H9 (cell line): ENCODE measurements around the gene MCRIP2. TPM values are rescaled to one million over a fixed set of nuclear protein-coding genes. Genes with fewer than 3 reads are reported as not detected.

Experiments
- DNase-seq: peaks from one replicate; pipeline ENCODE4 v3.0.0-alpha.2; 2017
- H2AFZ ChIP-seq: one replicate; pipeline ENCODE4 v1.6.1; 2013; ENCODE audit warnings: mild to moderate bottlenecking, low read length, control low read depth, moderate library complexity
- H2AK5ac ChIP-seq: 2 replicates; pipeline ENCODE4 v1.6.1; 2013; ENCODE audit warnings: low read length, control low read depth, mixed read lengths; ENCODE audit not compliant: insufficient read length
- H2BK120ac ChIP-seq: one replicate; pipeline ENCODE4 v1.6.1; 2013; ENCODE audit warnings: low read depth, mild to moderate bottlenecking, low read length, control low read depth, inconsistent platforms; ENCODE audit not compliant: poor library complexity, severe bottlenecking
- H2BK12ac ChIP-seq: 2 replicates; pipeline ENCODE4 v1.6.1; 2013; ENCODE audit warnings: low read length, control low read depth, mixed read lengths, low read depth; ENCODE audit not compliant: insufficient read length
- H2BK15ac ChIP-seq: 2 replicates; pipeline ENCODE4 v1.6.1; 2013; ENCODE audit warnings: low read depth, low read length, control low read depth
- H2BK20ac ChIP-seq: one replicate; pipeline ENCODE4 v1.6.1; 2013; ENCODE audit warnings: low read depth, mild to moderate bottlenecking, low read length, control low read depth, inconsistent platforms; ENCODE audit not compliant: poor library complexity, severe bottlenecking
- H2BK5ac ChIP-seq: 2 replicates; pipeline ENCODE4 v1.6.1; 2013; ENCODE audit warnings: low read length, control low read depth, mixed read lengths; ENCODE audit not compliant: insufficient read length
- H3K14ac ChIP-seq: 2 replicates; pipeline ENCODE4 v1.6.1; 2013; ENCODE audit warnings: low read length, control low read depth; ENCODE audit not compliant: insufficient read depth
- H3K18ac ChIP-seq: 2 replicates; pipeline ENCODE4 v1.6.1; 2013; ENCODE audit warnings: low read depth, mild to moderate bottlenecking, mixed read lengths, low read length, control low read depth; ENCODE audit not compliant: insufficient read length
- H3K23ac ChIP-seq: 2 replicates; pipeline ENCODE4 v1.6.1; 2013; ENCODE audit warnings: low read length, control low read depth, mixed read lengths, low read depth; ENCODE audit not compliant: insufficient read length
- H3K23me2 ChIP-seq: 2 replicates; pipeline ENCODE4 v1.6.1; 2013; ENCODE audit warnings: low read depth, mild to moderate bottlenecking, mixed read lengths, low read length, control low read depth; ENCODE audit not compliant: insufficient read length, poor library complexity, severe bottlenecking
- H3K27ac ChIP-seq: 2 replicates; pipeline ENCODE4 v1.5.1; 2013; ENCODE audit warnings: low read length, control low read depth, mixed read lengths, low read depth; ENCODE audit not compliant: insufficient read length
- H3K27me3 ChIP-seq: 2 replicates; pipeline ENCODE4 v1.6.1; 2013; ENCODE audit warnings: low read length, control low read depth, inconsistent platforms; ENCODE audit not compliant: insufficient read depth
- H3K4ac ChIP-seq: 2 replicates; pipeline ENCODE4 v1.6.1; 2013; ENCODE audit warnings: low read depth, mild to moderate bottlenecking, control low read depth, inconsistent platforms, low read length, moderate library complexity
- H3K4me1 ChIP-seq: 2 replicates; pipeline ENCODE4 v1.6.1; 2013; ENCODE audit warnings: low read length, control low read depth, inconsistent platforms; ENCODE audit not compliant: insufficient read depth
- H3K4me2 ChIP-seq: 2 replicates; pipeline ENCODE4 v1.6.1; 2013; ENCODE audit warnings: low read length, control low read depth, mixed read lengths; ENCODE audit not compliant: insufficient read length, insufficient read depth
- H3K56ac ChIP-seq: 2 replicates; pipeline ENCODE4 v1.6.1; 2013; ENCODE audit warnings: low read depth, mild to moderate bottlenecking, mixed read lengths, low read length, control low read depth; ENCODE audit not compliant: insufficient read length
- H3K79me1 ChIP-seq: 2 replicates; pipeline ENCODE4 v1.6.1; 2013; ENCODE audit warnings: low read depth, mild to moderate bottlenecking, moderate library complexity, low read length, control low read depth, inconsistent platforms; ENCODE audit not compliant: insufficient read depth, poor library complexity, severe bottlenecking
- H3K79me2 ChIP-seq: 2 replicates; pipeline ENCODE4 v1.6.1; 2013; ENCODE audit warnings: low read length, control low read depth, inconsistent platforms; ENCODE audit not compliant: insufficient read depth
- H3K9ac ChIP-seq: 2 replicates; pipeline ENCODE4 v1.6.1; 2013; ENCODE audit warnings: low read length, control low read depth, mixed read lengths; ENCODE audit not compliant: insufficient read length; ENCODE audit errors: extremely low read depth
- H3K9me3 ChIP-seq: one replicate; pipeline ENCODE4 v1.6.1; 2013; ENCODE audit warnings: low read depth, low read length, inconsistent platforms; ENCODE audit not compliant: control insufficient read depth
- H3T11ph ChIP-seq: one replicate; pipeline ENCODE4 v1.6.1; 2013; ENCODE audit warnings: mild to moderate bottlenecking, low read length, control low read depth, inconsistent platforms
- H4K20me1 ChIP-seq: one replicate; pipeline ENCODE4 v1.6.1; 2013; ENCODE audit not compliant: control insufficient read depth, insufficient read length, insufficient read depth
- H4K5ac ChIP-seq: 2 replicates; pipeline ENCODE4 v1.6.1; 2013; ENCODE audit warnings: low read depth, mild to moderate bottlenecking, mixed read lengths, low read length, control low read depth; ENCODE audit not compliant: insufficient read length
- H4K8ac ChIP-seq: replicated peaks from 2 replicates; pipeline ENCODE4 v1.6.1; 2013; ENCODE audit warnings: low read length, control low read depth, mixed read lengths, low read depth; ENCODE audit not compliant: insufficient read length
- H4K91ac ChIP-seq: 2 replicates; pipeline ENCODE4 v1.6.1; 2013; ENCODE audit warnings: low read depth, mild to moderate bottlenecking, moderate library complexity, mixed read lengths, low read length, control low read depth; ENCODE audit not compliant: insufficient read length
- H3K27ac Mint-ChIP-seq, 3 experiments: 2 replicates in 2 of 3; 3 replicates in 1 of 3; pipeline ENCODE4 v1.8.0; 2020 to 2021; ENCODE audit warnings: mixed read lengths in 3 of 3, mild to moderate bottlenecking in 1 of 3, moderate library complexity in 1 of 3
- H3K27me3 Mint-ChIP-seq: 2 replicates; pipeline ENCODE4 v1.8.0; 2021; ENCODE audit warnings: low read depth, mild to moderate bottlenecking, moderate library complexity, mixed read lengths
- H3K36me3 Mint-ChIP-seq, 3 experiments: 2 replicates in 2 of 3; 3 replicates in 1 of 3; pipeline ENCODE4 v1.8.0; 2020 to 2021; ENCODE audit warnings: low read depth in 3 of 3, mixed read lengths in 3 of 3; ENCODE audit not compliant: insufficient read depth in 1 of 3
- H3K4me1 Mint-ChIP-seq, 2 experiments: 2 replicates each; pipeline ENCODE4 v1.8.0; 2020; ENCODE audit warnings: mixed read lengths in 2 of 2
- H3K4me3 Mint-ChIP-seq, 2 experiments: 2 replicates in 1 of 2; 3 replicates in 1 of 2; pipeline ENCODE4 v1.8.0; 2020 to 2021; ENCODE audit warnings: mild to moderate bottlenecking in 2 of 2, mixed read lengths in 2 of 2, moderate library complexity in 1 of 2
- H3K9me3 Mint-ChIP-seq, 2 experiments: 2 replicates in 1 of 2; 3 replicates in 1 of 2; pipeline ENCODE4 v1.8.0; 2020; ENCODE audit warnings: mild to moderate bottlenecking in 2 of 2, mixed read lengths in 2 of 2, moderate library complexity in 1 of 2
- WGBS: extraction: QIAGEN DNeasy Blood & Tissue Kit; methylation state at CpG from one replicate; pipeline ENCODE4 v1.1.7; 2013; ENCODE audit warnings: missing lambda C conversion rate, low lambda C conversion rate, mixed read lengths; ENCODE audit not compliant: insufficient read length; ENCODE audit errors: extremely low coverage; 5-methylcytosine and 5-hydroxymethylcytosine counted together
- total RNA-seq: library from RNA; stranded (reverse); gene quantifications from 2 replicates; pipeline ENCODE4 v1.2.1, GENCODE V29; 2021
- TF ChIP-seq, protein P1 (sequence below): fragments of 200-600 bp; sonication (generic); conservative IDR thresholded peaks from 3 replicates; pipeline ENCODE4 v1.8.0; 2021; ENCODE audit warnings: antibody characterized with exemption, mild to moderate bottlenecking

MCRIP2 gene
- total RNA-seq, 1 experiment from 2014 or later: 52.5 TPM

DNA sequence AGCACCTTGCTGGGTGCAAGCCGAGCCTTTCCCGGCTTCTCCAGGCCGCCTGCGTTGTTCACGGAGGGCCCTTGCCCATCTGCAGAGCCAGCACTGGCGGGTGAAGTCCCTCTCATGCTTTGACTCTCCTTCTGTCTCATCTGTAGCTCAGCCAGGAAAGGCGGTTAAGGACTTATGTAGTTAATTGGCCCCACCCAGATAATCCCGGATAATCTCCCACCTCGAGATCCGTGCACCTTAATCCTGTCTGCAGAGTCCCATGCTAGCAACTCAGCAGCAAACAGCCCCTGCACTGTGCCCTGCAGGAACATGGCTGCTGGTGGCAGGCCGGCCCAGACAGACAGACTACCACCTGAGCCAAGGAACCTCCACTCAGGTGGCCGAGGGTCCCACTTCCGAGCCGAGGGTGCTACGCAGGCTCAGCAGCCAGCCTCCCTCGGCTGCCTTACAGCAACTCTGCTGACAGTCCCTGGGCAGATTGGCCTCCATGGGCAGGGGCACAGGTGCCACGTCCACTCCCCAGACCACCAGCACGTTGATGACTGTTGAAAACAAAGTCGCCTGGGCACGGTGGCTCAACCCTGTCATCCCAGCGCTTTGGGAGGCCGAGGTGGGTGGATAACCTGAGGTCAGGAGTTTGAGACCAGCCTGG, 34.8 kb upstream of the MCRIP2 start:
- TF ChIP-seq, protein P1, sequence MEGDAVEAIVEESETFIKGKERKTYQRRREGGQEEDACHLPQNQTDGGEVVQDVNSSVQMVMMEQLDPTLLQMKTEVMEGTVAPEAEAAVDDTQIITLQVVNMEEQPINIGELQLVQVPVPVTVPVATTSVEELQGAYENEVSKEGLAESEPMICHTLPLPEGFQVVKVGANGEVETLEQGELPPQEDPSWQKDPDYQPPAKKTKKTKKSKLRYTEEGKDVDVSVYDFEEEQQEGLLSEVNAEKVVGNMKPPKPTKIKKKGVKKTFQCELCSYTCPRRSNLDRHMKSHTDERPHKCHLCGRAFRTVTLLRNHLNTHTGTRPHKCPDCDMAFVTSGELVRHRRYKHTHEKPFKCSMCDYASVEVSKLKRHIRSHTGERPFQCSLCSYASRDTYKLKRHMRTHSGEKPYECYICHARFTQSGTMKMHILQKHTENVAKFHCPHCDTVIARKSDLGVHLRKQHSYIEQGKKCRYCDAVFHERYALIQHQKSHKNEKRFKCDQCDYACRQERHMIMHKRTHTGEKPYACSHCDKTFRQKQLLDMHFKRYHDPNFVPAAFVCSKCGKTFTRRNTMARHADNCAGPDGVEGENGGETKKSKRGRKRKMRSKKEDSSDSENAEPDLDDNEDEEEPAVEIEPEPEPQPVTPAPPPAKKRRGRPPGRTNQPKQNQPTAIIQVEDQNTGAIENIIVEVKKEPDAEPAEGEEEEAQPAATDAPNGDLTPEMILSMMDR: no peak
- no CpG with 5 or more reads among the region's 22 CpGs for WGBS
- no peak overlapping the region for H3K27ac ChIP-seq
- peaks cover 2% of the 10 kb centered on the region for H3K79me1 ChIP-seq
- H4K91ac ChIP-seq: no peak overlapping the region
- H3K18ac ChIP-seq: no peak overlapping the region
- no peak overlapping the region for H3K4ac ChIP-seq
- H3K23me2 ChIP-seq: no peaks in the 10 kb centered on the region
- H3K4me1 ChIP-seq: no peaks in the 10 kb centered on the region
- no peak overlapping the region for H3K4me3 Mint-ChIP-seq
- no peak overlapping the region for H3K56ac ChIP-seq
- H4K5ac ChIP-seq: no peak overlapping the region
- H3K27me3 ChIP-seq: no peaks in the 10 kb centered on the region
- no peak overlapping the region for H3K23ac ChIP-seq
- H3K27ac Mint-ChIP-seq: peak overlapping the region in 1 of 3 experiments; percentile 47; a peak in 1 of 7 replicates
- H2AK5ac ChIP-seq: no peak overlapping the region
- peaks cover 12 to 18% (median 13%) of the 10 kb centered on the region in 3 experiments for H3K36me3 Mint-ChIP-seq
- H4K20me1 ChIP-seq: no peaks in the 10 kb centered on the region
- DNase-seq: no peak
- H3K9me3 ChIP-seq: no peaks in the 10 kb centered on the region
- H3K79me2 ChIP-seq: no peaks in the 10 kb centered on the region
- no peak overlapping the region for H2AFZ ChIP-seq
- no peak overlapping the region for H2BK20ac ChIP-seq
- H3K4me1 Mint-ChIP-seq: peaks cover 11 to 13% of the 10 kb centered on the region in 2 experiments
- H2BK15ac ChIP-seq: 0 out of 2 replicates have a peak overlapping the region, but pooled peaks have one; percentile 29
- H2BK12ac ChIP-seq: no peak overlapping the region
- H3K4me2 ChIP-seq: no peak overlapping the region
- H3K27me3 Mint-ChIP-seq: peaks cover 12% of the 10 kb centered on the region
- peaks cover 16 to 18% of the 10 kb centered on the region in 2 experiments for H3K9me3 Mint-ChIP-seq
- no peak overlapping the region for H4K8ac ChIP-seq
- no peak overlapping the region for H2BK5ac ChIP-seq
- H3T11ph ChIP-seq: no peak overlapping the region
- no peak overlapping the region for H2BK120ac ChIP-seq
- H3K14ac ChIP-seq: no peak overlapping the region
- no peak overlapping the region for H3K9ac ChIP-seq
